HG02981 (cell line): ENCODE measurements around the gene RIMKLB.
"Not testable (repeated sequence)": the region's sequence is repeated elsewhere in the genome, so short reads cannot be mapped to it uniquely, and the experiment has no call there.

ENCODE experiments used
- ATAC-seq: cut with Tn5 transposase; IDR thresholded peaks from one replicate; pipeline ENCODE4 v1.9.1; 2021; ENCODE audit warnings: mild to moderate bottlenecking, moderate library complexity; ENCODE audit not compliant: unreplicated experiment

The RIMKLB gene

DNA sequence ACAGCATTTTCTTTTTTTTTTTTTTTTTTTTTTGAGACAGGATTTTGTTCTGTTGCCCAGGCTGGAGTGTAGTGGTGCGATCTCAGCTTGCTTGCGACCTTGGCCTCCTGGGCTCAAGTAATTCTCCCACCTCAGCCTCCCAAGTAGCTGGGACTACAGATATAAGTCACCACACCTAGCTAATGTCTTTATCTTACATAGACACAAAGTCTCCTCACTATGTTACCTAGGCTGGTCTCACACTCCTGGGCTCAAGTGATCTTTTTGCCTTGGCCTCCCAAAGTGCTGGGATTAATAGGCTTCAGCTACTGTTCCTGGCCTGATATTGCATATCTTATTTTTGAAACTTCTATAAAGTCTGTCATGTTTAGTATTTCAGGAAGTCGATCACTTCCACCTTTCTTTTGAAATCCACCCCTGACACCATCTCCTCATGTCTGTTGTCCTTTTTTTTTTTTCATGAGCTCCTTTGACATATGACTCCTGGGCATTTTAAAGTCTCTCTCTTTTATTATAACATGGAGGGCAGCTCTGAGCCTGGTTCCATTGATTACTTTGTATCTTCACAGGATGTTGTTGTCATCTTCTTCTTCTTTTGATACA, 118.8 kb downstream of the RIMKLB start:
- ATAC-seq: no peak

- ATAC-seq: no peak
Observed at GRCh38 chr12:8817856-8818255, 120.1 kb downstream of the RIMKLB start.

DNA sequence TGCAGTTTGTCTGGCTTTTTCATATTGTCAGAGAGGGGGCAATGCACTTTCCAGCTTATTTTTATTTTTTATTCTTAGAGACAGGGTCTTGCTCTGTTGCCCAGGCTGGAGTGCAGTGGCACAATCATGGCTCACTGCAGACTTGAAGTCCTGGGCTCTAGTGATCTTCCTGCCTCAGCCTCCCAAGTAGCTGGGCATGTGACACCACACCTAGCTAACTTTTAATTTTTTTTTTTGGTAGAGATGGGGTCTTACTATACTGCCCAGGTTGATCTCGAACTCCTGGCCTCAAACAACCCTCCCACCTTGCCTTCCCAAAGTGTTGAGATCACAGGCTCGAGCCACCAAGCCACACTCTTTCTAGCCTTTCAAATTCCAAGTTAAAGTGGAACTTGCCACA, 120.7 kb downstream of the RIMKLB start:
- ATAC-seq: no peak

DNA sequence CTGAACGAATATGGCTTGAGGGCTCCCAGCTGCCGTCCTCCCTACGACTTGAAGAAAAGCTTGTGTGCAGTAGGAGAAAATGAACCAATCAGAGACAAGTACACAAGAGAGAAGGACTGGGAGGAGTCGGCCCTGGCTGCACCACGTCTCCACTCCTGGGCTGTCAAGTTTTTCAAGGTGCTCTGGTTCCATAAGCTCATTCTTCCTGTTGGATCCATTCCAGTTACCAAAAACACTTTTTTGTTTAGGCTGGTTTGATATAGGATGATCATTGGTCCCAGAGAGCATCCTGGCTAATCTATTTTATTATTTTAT, 121.8 kb downstream of the RIMKLB start:
- no peak for ATAC-seq

GRCh38 chr12:8820676-8821407, 123.1 kb downstream of the RIMKLB start:
- not testable (repeated sequence) for ATAC-seq

- ATAC-seq: no peak
Observed at GRCh38 chr12:8821591-8821990, 123.8 kb downstream of the RIMKLB start.

DNA sequence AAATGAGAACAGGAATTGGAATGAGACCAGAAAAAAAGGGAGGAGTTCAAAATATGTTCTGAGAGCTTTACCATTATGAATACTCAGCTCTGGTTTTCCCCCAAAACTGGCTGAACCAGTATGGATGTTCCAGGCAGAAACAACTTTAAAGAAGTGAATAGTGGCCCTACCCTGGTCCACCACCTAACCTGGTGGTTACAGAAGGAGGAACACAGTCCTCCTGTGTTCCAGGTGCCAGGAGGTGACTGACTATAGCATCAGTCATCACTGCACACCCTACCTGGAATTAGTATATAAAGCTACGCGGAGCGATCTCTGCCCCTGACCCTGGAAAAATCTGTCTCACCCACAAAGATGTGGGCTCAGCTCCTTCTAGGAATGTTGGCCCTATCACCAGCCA, 124.5 kb downstream of the RIMKLB start, which contains the start of gene A2ML1:
Gene A2ML1, plus strand, starts transcription at position 324 of the 400 bp plus-strand sequence. Its CDS starts 31 bp downstream, at position 355.
- no peak for ATAC-seq

- ATAC-seq: no peak
Observed at GRCh38 chr12:8823565-8824300, 125.9 kb downstream of the RIMKLB start.

DNA sequence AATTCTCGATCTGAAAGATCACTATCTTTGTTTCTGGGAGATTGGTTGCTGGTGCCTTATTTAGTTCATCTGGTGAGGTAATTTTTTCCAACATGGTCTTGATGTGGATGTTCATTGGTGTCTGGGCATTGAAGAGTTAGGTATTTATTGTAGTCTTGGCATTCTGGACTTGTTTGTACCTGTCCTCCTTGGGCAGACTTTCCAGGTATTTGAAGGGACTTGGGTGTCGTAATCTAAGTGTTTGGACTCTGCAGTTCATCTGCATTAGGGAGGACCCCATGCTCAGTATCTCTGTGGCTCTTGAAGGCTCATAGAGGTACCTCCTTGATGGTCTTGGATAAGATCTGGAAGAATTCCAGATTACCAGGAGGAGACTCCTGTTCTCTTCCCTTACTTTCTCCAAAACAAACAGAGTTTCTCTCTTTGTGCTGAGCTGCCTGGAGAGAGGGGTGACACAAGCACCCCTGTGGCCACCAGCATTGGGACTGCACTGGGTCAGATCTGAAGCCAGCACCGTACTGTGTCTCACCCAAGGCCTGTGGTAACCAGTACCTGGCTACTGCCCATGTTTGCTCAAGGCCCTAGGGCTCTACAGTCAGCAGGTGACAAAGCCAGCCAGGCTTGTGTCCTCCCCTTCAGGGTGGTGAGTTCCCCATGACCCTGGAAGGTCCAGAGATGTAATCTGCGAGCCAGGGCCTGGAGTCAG, 129.9 kb downstream of the RIMKLB start:
- no peak for ATAC-seq

DNA sequence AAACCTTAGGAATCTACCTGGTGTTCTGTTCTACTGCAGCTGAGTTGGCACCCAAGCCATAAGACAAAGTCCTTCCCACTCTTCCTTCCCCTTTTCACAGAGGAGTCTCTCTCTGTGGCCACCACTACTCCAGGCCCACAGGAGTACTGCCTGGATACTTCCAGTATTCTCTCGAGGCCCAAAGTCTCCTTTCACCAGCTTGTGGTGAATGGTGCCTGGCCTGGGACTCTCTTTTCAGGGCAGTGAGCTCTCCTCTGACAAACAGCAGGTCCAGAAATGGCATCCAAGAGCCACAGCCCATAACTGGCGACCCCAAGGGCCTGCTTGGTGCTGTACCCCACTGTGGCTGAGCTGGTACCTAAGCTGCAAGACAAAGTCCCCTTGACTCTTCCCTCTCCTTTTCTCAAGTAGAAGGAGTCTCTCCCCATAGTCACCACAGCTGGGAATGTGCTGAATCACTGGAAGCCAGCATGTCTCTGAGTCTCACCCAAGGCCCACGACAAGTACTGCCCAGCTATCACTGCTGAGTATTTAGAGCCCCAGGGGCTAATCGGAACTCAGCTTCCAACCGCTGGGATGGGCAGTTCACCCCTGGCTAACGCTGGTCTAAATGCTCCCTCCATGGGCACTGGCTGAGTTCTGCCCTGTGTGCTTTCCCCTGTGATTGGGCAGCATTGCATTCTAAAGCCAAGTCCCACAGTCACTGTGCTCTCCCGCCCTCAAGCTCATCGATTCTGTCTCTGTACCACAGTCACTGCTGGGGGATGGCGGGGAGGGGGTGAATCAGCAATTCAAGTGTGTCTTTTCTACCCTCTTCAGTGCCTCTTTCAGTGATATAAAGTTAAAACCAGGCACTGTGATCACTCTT, 130.7 kb downstream of the RIMKLB start:
- ATAC-seq: no peak

GRCh38 chr12:8829125-8829518, 131.3 kb downstream of the RIMKLB start:
- no peak for ATAC-seq

- no peak for ATAC-seq
Observed at GRCh38 chr12:8829621-8830020, 131.8 kb downstream of the RIMKLB start.

DNA sequence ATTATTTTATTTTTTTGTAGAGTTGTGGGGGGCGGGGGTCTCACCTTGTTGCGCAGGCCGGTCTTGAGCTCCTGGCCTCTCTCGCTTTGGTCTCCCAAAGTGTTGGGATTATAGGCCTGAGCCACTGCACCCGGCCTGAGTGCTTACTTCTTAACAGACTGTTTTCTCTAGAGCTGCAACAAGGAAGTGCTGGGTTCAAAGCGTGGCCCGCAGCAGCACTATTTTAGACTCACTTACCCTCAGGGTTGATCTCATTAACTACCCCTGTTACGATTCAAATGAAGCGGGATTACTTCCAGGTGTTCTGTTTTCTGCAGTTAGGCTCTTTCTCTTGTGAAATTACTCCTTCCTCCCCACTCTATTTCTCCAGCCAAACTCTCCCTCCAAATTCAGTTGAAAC, 133.3 kb downstream of the RIMKLB start:
- no peak for ATAC-seq

DNA sequence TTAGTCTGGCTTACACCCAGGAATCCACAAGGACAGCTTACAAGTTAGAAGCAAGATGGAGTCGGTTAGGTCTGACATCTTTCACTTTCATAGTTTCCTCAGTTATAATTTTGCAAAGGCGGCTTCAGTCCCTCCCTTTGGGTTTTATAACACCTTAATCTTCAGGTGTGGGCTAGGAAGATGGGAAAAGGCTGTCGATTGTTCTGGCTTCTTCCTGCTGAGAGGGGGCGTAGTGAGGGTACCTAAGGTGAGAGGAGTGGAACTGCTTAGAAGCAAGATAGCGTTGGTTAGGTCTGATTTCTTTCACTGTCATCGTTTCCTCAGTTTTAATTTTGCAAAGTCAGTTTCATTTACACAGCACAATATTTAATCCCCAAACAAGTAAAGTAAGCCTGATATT, 134.7 kb downstream of the RIMKLB start:
- no peak for ATAC-seq
